ENCODE data around the gene METTL23. TPM values are rescaled to one million over a fixed set of nuclear protein-coding genes. Genes with fewer than 3 reads are reported as not detected.
"Not testable (repeated sequence)": the region's sequence is repeated elsewhere in the genome, so short reads cannot be mapped to it uniquely, and the experiment has no call there.

METTL23 gene
- total and polyA plus RNA-seq, 4 donors: 23.1 to 43.1 (median 36.1) TPM

GRCh38 chr17:76721463-76721862 is 5.2 kb upstream of the METTL23 start:
- H3K4me1 ChIP-seq (ENCODE audit: control insufficient read depth in 5 of 5, insufficient read depth in 5 of 5, low read length in 5 of 5): peaks cover 2 to 7% (median 6%) of the 10 kb centered on the region in 5 donors

DNA sequence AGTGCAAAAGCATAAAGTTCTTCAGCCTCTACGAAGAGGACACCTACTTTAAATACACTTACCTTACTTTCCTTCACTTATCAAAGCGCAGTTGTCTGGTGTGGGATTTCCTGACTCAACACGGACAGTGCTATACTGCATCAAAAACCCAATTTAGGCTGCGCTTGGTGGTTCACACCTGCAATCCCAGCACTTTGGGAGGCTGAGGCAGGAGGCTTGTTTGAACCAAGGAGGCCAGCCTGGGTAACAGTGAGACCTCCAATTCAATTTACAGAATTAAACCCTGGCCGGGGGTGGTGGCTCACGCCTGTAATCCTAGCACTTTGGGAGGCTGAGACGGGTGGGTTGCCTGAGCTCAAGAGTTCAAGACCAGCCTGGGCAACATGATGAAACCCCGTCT is 4.4 kb upstream of the METTL23 start:
- Histone ChIP-seq H3K9me3 (ENCODE audit: control insufficient read depth in 4 of 4, insufficient read depth in 3 of 4, low read length in 3 of 4) (no peaks in the 10 kb centered on the region), H3K36me3 (ENCODE audit: control insufficient read depth in 4 of 4, insufficient read depth in 4 of 4, low read length in 4 of 4) (peaks cover 39 to 50% (median 45%) of the 10 kb centered on the region in 4 donors), H3K27ac (ENCODE audit: low read depth in 1 of 2, low read length in 1 of 2) (no peak overlapping the region), H3K4me1 (ENCODE audit: control insufficient read depth in 5 of 5, insufficient read depth in 5 of 5, low read length in 5 of 5) (peaks cover 2 to 9% (median 5%) of the 10 kb centered on the region in 5 donors), H3K9ac (ENCODE audit: insufficient read depth in 1 of 2, low read length in 2 of 2) (no peak overlapping the region), H3K27me3 (ENCODE audit: control insufficient read depth in 3 of 3, insufficient read depth in 3 of 3, low read length in 2 of 3) (no peaks in the 10 kb centered on the region), H3K4me3 (no peak overlapping the region)
- no peak for TF ChIP-seq CTCF (IDR thresholded peaks at IDR 0.05; ENCODE audit: control extremely low read depth, extremely low read depth)
- no peak for DNase-seq
- WGBS, 2 donors: 94 to 97% methylated on average over 8 of the region's 8 CpGs
- ATAC-seq (ENCODE audit: insufficient read depth, low FRiP score): no peak

More at GRCh38 chr17:76721463-76721862, 5.2 kb upstream of the METTL23 start:
- Histone ChIP-seq H3K4me3 (no peak overlapping the region), H3K27ac (ENCODE audit: low read depth in 1 of 2, low read length in 1 of 2) (no peak overlapping the region), H3K27me3 (ENCODE audit: control insufficient read depth in 3 of 3, insufficient read depth in 3 of 3, low read length in 2 of 3) (no peaks in the 10 kb centered on the region), H3K9ac (ENCODE audit: insufficient read depth in 1 of 2, low read length in 2 of 2) (no peak overlapping the region), H3K9me3 (ENCODE audit: control insufficient read depth in 4 of 4, insufficient read depth in 3 of 4, low read length in 3 of 4) (no peaks in the 10 kb centered on the region), H3K36me3 (ENCODE audit: control insufficient read depth in 4 of 4, insufficient read depth in 4 of 4, low read length in 4 of 4) (peaks cover 47 to 54% (median 49%) of the 10 kb centered on the region in 4 donors)
- DNase-seq: no peak
- TF ChIP-seq CTCF (IDR thresholded peaks at IDR 0.05; ENCODE audit: control extremely low read depth, extremely low read depth): no peak
- WGBS, 2 donors: 91 to 96% methylated on average over 10 of the region's 10 CpGs
- no peak for ATAC-seq (ENCODE audit: insufficient read depth, low FRiP score)

DNA sequence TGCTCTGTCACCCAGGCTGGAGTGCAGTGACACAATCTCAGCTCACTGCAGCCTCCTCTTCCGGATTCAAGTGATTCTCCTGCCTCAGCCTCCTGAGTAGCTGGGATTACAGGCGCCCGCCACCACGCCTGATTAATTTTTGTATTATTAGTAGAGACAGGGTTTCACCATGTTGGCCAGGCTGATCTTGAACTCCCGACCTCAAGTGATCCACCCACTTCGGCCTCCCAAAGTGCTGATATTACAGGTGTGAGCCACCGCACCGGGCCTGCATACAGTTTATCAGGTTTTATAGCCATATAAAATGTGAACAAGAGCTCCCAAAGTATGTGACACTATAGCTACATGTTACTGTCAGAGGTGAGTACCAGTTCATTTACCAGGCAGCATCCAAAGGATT is 3.7 kb upstream of the METTL23 start:
- H3K36me3 ChIP-seq (ENCODE audit: control insufficient read depth in 4 of 4, insufficient read depth in 4 of 4, low read length in 4 of 4): peaks cover 37 to 46% (median 42%) of the 10 kb centered on the region in 4 donors
- 96 to 99% methylated on average over 8 of the region's 8 CpGs for WGBS, 2 donors
- H3K9ac ChIP-seq (ENCODE audit: insufficient read depth in 1 of 2, low read length in 2 of 2); H3K9me3 ChIP-seq (ENCODE audit: control insufficient read depth in 4 of 4, insufficient read depth in 3 of 4, low read length in 3 of 4); H3K27me3 ChIP-seq (ENCODE audit: control insufficient read depth in 3 of 3, insufficient read depth in 3 of 3, low read length in 2 of 3); ATAC-seq (ENCODE audit: insufficient read depth, low FRiP score); H3K27ac ChIP-seq (ENCODE audit: low read depth in 1 of 2, low read length in 1 of 2); DNase-seq; H3K4me3 ChIP-seq: not testable (repeated sequence)
- H3K4me1 ChIP-seq (ENCODE audit: control insufficient read depth in 5 of 5, insufficient read depth in 5 of 5, low read length in 5 of 5): peaks cover 2 to 16% (median 11%) of the 10 kb centered on the region in 5 donors

GRCh38 chr17:76723812-76724211 is 2.8 kb upstream of the METTL23 start:
- Histone ChIP-seq H3K36me3 (ENCODE audit: control insufficient read depth in 4 of 4, insufficient read depth in 4 of 4, low read length in 4 of 4) (peaks cover 30 to 41% (median 37%) of the 10 kb centered on the region in 4 donors), H3K4me3 (no peak overlapping the region), H3K9ac (ENCODE audit: insufficient read depth in 1 of 2, low read length in 2 of 2) (no peak overlapping the region), H3K27me3 (ENCODE audit: control insufficient read depth in 3 of 3, insufficient read depth in 3 of 3, low read length in 2 of 3) (no peaks in the 10 kb centered on the region), H3K27ac (ENCODE audit: low read depth in 1 of 2, low read length in 1 of 2) (no peak overlapping the region), H3K9me3 (ENCODE audit: control insufficient read depth in 4 of 4, insufficient read depth in 3 of 4, low read length in 3 of 4) (no peaks in the 10 kb centered on the region), H3K4me1 (ENCODE audit: control insufficient read depth in 5 of 5, insufficient read depth in 5 of 5, low read length in 5 of 5) (peaks cover 2 to 18% (median 11%) of the 10 kb centered on the region in 5 donors)
- ATAC-seq (ENCODE audit: insufficient read depth, low FRiP score) (no peak), DNase-seq (no peak)
- TF ChIP-seq CTCF (IDR thresholded peaks at IDR 0.05; ENCODE audit: control extremely low read depth, extremely low read depth): no peak
- WGBS, 2 donors: 94 to 97% methylated on average over 9 of the region's 9 CpGs
